GM23338 (cell line): ENCODE data around the gene CDAN1. TPM values are rescaled to one million over a fixed set of nuclear protein-coding genes. Genes with fewer than 3 reads are reported as not detected.

Experiments
- ATAC-seq: fragments of 200-7000 bp; cut with Tn5 transposase; 3 replicates; pipeline ENCODE4 v1.9.1; 2020
- DNase-seq: peaks from one replicate; pipeline ENCODE4 v3.0.0-alpha.2; 2015; ENCODE audit warnings: low spot score
- H2AFZ ChIP-seq: fragments of 200-600 bp; sonication (generic); 2 replicates; pipeline ENCODE4 v1.8.0; 2016; ENCODE audit warnings: antibody characterized with exemption, mild to moderate bottlenecking, moderate library complexity
- H3F3A ChIP-seq: fragments of 200-600 bp; sonication (generic); replicated peaks from 2 replicates; pipeline ENCODE4 v1.8.0; 2017; ENCODE audit warnings: antibody characterized with exemption, mixed run types, low read depth
- H3K27ac ChIP-seq: fragments of 200-600 bp; sonication (generic); 2 replicates; pipeline ENCODE4 v1.6.1; 2016; ENCODE audit warnings: low read depth
- H3K27me3 ChIP-seq: fragments of 200-600 bp; sonication (generic); 2 replicates; pipeline ENCODE4 v1.8.0; 2016; ENCODE audit warnings: mild to moderate bottlenecking, mixed run types, moderate library complexity; ENCODE audit not compliant: insufficient read depth
- H3K36me3 ChIP-seq: fragments of 200-600 bp; sonication (generic); 2 replicates; pipeline ENCODE4 v1.8.0; 2016; ENCODE audit warnings: mild to moderate bottlenecking; ENCODE audit not compliant: insufficient read depth
- H3K4me1 ChIP-seq: fragments of 200-600 bp; sonication (generic); 2 replicates; pipeline ENCODE4 v1.8.0; 2016; ENCODE audit warnings: mild to moderate bottlenecking, moderate library complexity; ENCODE audit not compliant: insufficient read depth
- H3K4me2 ChIP-seq: fragments of 200-600 bp; sonication (generic); 2 replicates; pipeline ENCODE4 v1.7.1; 2017; ENCODE audit warnings: mixed run types
- H3K4me3 ChIP-seq: fragments of 200-600 bp; sonication (generic); 2 replicates; pipeline ENCODE4 v1.6.1; 2016; ENCODE audit warnings: mixed run types
- H3K79me2 ChIP-seq: fragments of 200-600 bp; sonication (generic); replicated peaks from 2 replicates; pipeline ENCODE4 v1.8.0; 2017; ENCODE audit warnings: mild to moderate bottlenecking; ENCODE audit not compliant: insufficient read depth
- H3K9me2 ChIP-seq: fragments of 200-600 bp; sonication (generic); 2 replicates; pipeline ENCODE4 v1.8.0; 2017; ENCODE audit not compliant: insufficient read depth
- H4K20me1 ChIP-seq: fragments of 200-600 bp; sonication (generic); replicated peaks from 2 replicates; pipeline ENCODE4 v1.8.0; 2017; ENCODE audit warnings: mild to moderate bottlenecking; ENCODE audit not compliant: insufficient read depth
- H3K27ac Mint-ChIP-seq: 2 replicates; pipeline ENCODE4 v1.8.0; 2020; ENCODE audit warnings: inconsistent platforms, mild to moderate bottlenecking, moderate library complexity, mixed read lengths
- H3K27me3 Mint-ChIP-seq: 3 replicates; pipeline ENCODE4 v1.8.0; 2022; ENCODE audit warnings: low read depth, mild to moderate bottlenecking, moderate library complexity, mixed read lengths, inconsistent platforms; ENCODE audit not compliant: insufficient read depth, poor library complexity
- H3K36me3 Mint-ChIP-seq: 3 replicates; pipeline ENCODE4 v1.8.0; 2021; ENCODE audit warnings: low read depth, mild to moderate bottlenecking, inconsistent platforms, moderate library complexity, mixed read lengths
- H3K4me1 Mint-ChIP-seq: 3 replicates; pipeline ENCODE4 v1.8.0; 2020; ENCODE audit warnings: mild to moderate bottlenecking, inconsistent platforms, mixed read lengths
- H3K4me3 Mint-ChIP-seq: 3 replicates; pipeline ENCODE4 v1.8.0; 2021; ENCODE audit warnings: moderate library complexity, mild to moderate bottlenecking, inconsistent platforms, mixed read lengths
- H3K9me3 Mint-ChIP-seq: 3 replicates; pipeline ENCODE4 v1.8.0; 2020; ENCODE audit warnings: moderate library complexity, mild to moderate bottlenecking, inconsistent platforms, mixed read lengths
- CREB1 ChIP-seq: fragments of 250-450 bp; sonication (Bioruptor Pico); IDR thresholded peaks from 2 replicates; pipeline ENCODE4 v1.5.0; 2020; ENCODE audit warnings: low read depth, mild to moderate bottlenecking, moderate library complexity
- NANOG ChIP-seq: IDR thresholded peaks from 2 replicates; pipeline ENCODE4 v1.6.1; 2016; ENCODE audit warnings: antibody characterized with exemption, borderline replicate concordance
- POLR2AphosphoS5 ChIP-seq: IDR thresholded peaks from 2 replicates; pipeline ENCODE4 v1.6.1; 2016; ENCODE audit warnings: antibody characterized with exemption, low read depth
- STAT1 ChIP-seq: IDR thresholded peaks from one replicate; pipeline ENCODE4 v1.6.1; 2016; ENCODE audit warnings: antibody characterized with exemption; ENCODE audit not compliant: unreplicated experiment
- ZNF114 ChIP-seq: fragments of 250-450 bp; sonication (Bioruptor Pico); IDR thresholded peaks from 2 replicates; pipeline ENCODE4 v1.5.0; 2020; ENCODE audit warnings: mild to moderate bottlenecking, moderate library complexity
- ZNF331 ChIP-seq: fragments of 250-450 bp; sonication (Bioruptor Pico); IDR thresholded peaks from 2 replicates; pipeline ENCODE4 v1.5.0; 2020; ENCODE audit warnings: low read depth, mild to moderate bottlenecking, moderate library complexity
- polyA plus RNA-seq: library from polyadenylated mRNA; unstranded; fragments of >200 nt; fragmentation: Nextera tagmentation; extraction: Ambion mirVana; gene quantifications from 2 replicates; pipeline ENCODE4 v1.2.1, GENCODE V29; 2016
- total RNA-seq: library from RNA; depleted of rRNA; stranded (reverse); fragments of >200 nt; shearing (Covaris generic); gene quantifications from 2 replicates; pipeline ENCODE4 v1.2.3, GENCODE V29; 2014
- TF ChIP-seq, protein P1 (sequence below): IDR thresholded peaks from one replicate; pipeline ENCODE4 v1.6.1; 2018; ENCODE audit warnings: antibody characterized with exemption; ENCODE audit not compliant: unreplicated experiment
- TF ChIP-seq, protein P2 (sequence below): IDR thresholded peaks from 2 replicates; pipeline ENCODE4 v1.6.1; 2016; ENCODE audit warnings: antibody characterized with exemption
- TF ChIP-seq, protein P3 (sequence below): fragments of 250-450 bp; sonication (Bioruptor Pico); IDR thresholded peaks from 2 replicates; pipeline ENCODE4 v1.5.0; 2020; ENCODE audit warnings: mild to moderate bottlenecking, moderate library complexity

The CDAN1 gene
- total and polyA plus RNA-seq, 2 experiments from 2014 or later, result 6.0 to 14.7 TPM

DNA sequence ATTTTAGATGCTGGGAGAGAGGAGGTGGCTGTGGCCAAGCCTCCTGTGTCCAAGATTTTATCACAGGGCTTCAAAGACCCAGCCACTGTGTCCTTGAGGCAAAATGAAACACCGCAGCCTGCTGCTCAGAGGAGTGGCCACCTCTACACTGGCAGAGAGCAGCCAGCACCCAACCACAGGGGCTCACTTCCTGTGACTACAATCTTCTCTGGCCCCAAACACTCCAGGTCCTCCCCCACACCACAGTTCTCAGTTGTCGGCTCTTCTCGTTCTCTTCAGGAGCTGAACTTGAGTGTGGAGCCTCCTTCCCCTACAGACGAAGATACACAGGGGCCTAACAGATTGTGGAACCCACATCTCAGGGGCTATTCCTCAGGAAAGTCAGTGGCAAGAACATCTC is 45.6 kb downstream of the CDAN1 start:
- H3K4me3 Mint-ChIP-seq, result no peak overlapping the region
- H4K20me1 ChIP-seq, result no peaks in the 10 kb centered on the region
- H3K4me3 ChIP-seq, result no peak overlapping the region
- H3K27ac ChIP-seq, result no peak overlapping the region
- no peak for ATAC-seq
- H3K79me2 ChIP-seq, result no peaks in the 10 kb centered on the region
- H3K4me1 Mint-ChIP-seq, result no peaks in the 10 kb centered on the region
- DNase-seq, result no peak
- H3K27me3 ChIP-seq, result no peaks in the 10 kb centered on the region
- H3K36me3 Mint-ChIP-seq, result peaks cover 4% of the 10 kb centered on the region; the same call in 1 of the 3 replicates
- H3F3A ChIP-seq, result no peaks in the 10 kb centered on the region
- H3K9me3 Mint-ChIP-seq, result no peaks in the 10 kb centered on the region
- TF ChIP-seq STAT1 (no peak), POLR2AphosphoS5 (no peak), ZNF331 (no peak), CREB1 (CRISPR knock-in tag) (no peak), ZNF114 (CRISPR knock-in tag) (no peak), NANOG (no peak)
- TF ChIP-seq, protein P1, sequence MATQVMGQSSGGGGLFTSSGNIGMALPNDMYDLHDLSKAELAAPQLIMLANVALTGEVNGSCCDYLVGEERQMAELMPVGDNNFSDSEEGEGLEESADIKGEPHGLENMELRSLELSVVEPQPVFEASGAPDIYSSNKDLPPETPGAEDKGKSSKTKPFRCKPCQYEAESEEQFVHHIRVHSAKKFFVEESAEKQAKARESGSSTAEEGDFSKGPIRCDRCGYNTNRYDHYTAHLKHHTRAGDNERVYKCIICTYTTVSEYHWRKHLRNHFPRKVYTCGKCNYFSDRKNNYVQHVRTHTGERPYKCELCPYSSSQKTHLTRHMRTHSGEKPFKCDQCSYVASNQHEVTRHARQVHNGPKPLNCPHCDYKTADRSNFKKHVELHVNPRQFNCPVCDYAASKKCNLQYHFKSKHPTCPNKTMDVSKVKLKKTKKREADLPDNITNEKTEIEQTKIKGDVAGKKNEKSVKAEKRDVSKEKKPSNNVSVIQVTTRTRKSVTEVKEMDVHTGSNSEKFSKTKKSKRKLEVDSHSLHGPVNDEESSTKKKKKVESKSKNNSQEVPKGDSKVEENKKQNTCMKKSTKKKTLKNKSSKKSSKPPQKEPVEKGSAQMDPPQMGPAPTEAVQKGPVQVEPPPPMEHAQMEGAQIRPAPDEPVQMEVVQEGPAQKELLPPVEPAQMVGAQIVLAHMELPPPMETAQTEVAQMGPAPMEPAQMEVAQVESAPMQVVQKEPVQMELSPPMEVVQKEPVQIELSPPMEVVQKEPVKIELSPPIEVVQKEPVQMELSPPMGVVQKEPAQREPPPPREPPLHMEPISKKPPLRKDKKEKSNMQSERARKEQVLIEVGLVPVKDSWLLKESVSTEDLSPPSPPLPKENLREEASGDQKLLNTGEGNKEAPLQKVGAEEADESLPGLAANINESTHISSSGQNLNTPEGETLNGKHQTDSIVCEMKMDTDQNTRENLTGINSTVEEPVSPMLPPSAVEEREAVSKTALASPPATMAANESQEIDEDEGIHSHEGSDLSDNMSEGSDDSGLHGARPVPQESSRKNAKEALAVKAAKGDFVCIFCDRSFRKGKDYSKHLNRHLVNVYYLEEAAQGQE, result no peak
- TF ChIP-seq, protein P2, sequence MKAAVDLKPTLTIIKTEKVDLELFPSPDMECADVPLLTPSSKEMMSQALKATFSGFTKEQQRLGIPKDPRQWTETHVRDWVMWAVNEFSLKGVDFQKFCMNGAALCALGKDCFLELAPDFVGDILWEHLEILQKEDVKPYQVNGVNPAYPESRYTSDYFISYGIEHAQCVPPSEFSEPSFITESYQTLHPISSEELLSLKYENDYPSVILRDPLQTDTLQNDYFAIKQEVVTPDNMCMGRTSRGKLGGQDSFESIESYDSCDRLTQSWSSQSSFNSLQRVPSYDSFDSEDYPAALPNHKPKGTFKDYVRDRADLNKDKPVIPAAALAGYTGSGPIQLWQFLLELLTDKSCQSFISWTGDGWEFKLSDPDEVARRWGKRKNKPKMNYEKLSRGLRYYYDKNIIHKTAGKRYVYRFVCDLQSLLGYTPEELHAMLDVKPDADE, result no peak
- no peak overlapping the region for H2AFZ ChIP-seq
- no peaks in the 10 kb centered on the region for H3K9me2 ChIP-seq
- H3K4me1 ChIP-seq, result no peaks in the 10 kb centered on the region
- H3K4me2 ChIP-seq, result no peak overlapping the region
- H3K27ac Mint-ChIP-seq, result no peak overlapping the region
- H3K27me3 Mint-ChIP-seq, result peaks cover 11% of the 10 kb centered on the region
- no peaks in the 10 kb centered on the region for H3K36me3 ChIP-seq

DNA sequence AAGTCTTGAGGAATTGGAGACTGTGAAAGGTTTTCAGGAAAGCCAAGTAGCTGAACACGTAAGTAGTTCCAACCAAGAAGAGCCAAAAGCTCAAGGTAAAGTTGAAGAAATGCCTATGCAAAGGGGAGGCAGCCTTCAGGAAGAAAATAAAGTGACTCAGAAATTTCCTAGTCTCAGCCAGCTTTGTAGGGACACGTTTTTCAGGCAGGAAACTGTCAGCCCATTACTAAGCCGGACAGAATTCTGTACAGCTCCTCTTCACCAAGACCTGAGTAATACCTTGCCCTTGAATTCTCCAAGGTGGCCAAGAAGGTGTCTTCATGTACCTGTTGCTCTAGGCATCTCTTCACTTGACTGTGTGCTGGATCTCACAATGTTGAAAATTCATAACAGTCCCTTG is 48.6 kb downstream of the CDAN1 start:
- H4K20me1 ChIP-seq, result no peaks in the 10 kb centered on the region
- H3K79me2 ChIP-seq, result no peaks in the 10 kb centered on the region
- peaks cover 6% of the 10 kb centered on the region for H3K27me3 Mint-ChIP-seq
- H3K9me3 Mint-ChIP-seq, result no peaks in the 10 kb centered on the region
- no peak overlapping the region for H3K27ac ChIP-seq
- H3K4me3 ChIP-seq, result no peak overlapping the region
- H3K27ac Mint-ChIP-seq, result no peak overlapping the region
- H3K9me2 ChIP-seq, result no peaks in the 10 kb centered on the region
- H3F3A ChIP-seq, result no peaks in the 10 kb centered on the region
- no peaks in the 10 kb centered on the region for H3K4me1 ChIP-seq
- ATAC-seq (no peak), DNase-seq (no peak)
- H3K36me3 ChIP-seq, result no peaks in the 10 kb centered on the region
- no peaks in the 10 kb centered on the region for H3K27me3 ChIP-seq
- H3K4me1 Mint-ChIP-seq, result no peaks in the 10 kb centered on the region
- H2AFZ ChIP-seq, result no peak overlapping the region
- H3K4me2 ChIP-seq, result no peak overlapping the region
- H3K4me3 Mint-ChIP-seq, result no peak overlapping the region
- H3K36me3 Mint-ChIP-seq, result peaks cover 4% of the 10 kb centered on the region; the same call in 1 of the 3 replicates
- no peak for TF ChIP-seq STAT1
- TF ChIP-seq, protein P3, sequence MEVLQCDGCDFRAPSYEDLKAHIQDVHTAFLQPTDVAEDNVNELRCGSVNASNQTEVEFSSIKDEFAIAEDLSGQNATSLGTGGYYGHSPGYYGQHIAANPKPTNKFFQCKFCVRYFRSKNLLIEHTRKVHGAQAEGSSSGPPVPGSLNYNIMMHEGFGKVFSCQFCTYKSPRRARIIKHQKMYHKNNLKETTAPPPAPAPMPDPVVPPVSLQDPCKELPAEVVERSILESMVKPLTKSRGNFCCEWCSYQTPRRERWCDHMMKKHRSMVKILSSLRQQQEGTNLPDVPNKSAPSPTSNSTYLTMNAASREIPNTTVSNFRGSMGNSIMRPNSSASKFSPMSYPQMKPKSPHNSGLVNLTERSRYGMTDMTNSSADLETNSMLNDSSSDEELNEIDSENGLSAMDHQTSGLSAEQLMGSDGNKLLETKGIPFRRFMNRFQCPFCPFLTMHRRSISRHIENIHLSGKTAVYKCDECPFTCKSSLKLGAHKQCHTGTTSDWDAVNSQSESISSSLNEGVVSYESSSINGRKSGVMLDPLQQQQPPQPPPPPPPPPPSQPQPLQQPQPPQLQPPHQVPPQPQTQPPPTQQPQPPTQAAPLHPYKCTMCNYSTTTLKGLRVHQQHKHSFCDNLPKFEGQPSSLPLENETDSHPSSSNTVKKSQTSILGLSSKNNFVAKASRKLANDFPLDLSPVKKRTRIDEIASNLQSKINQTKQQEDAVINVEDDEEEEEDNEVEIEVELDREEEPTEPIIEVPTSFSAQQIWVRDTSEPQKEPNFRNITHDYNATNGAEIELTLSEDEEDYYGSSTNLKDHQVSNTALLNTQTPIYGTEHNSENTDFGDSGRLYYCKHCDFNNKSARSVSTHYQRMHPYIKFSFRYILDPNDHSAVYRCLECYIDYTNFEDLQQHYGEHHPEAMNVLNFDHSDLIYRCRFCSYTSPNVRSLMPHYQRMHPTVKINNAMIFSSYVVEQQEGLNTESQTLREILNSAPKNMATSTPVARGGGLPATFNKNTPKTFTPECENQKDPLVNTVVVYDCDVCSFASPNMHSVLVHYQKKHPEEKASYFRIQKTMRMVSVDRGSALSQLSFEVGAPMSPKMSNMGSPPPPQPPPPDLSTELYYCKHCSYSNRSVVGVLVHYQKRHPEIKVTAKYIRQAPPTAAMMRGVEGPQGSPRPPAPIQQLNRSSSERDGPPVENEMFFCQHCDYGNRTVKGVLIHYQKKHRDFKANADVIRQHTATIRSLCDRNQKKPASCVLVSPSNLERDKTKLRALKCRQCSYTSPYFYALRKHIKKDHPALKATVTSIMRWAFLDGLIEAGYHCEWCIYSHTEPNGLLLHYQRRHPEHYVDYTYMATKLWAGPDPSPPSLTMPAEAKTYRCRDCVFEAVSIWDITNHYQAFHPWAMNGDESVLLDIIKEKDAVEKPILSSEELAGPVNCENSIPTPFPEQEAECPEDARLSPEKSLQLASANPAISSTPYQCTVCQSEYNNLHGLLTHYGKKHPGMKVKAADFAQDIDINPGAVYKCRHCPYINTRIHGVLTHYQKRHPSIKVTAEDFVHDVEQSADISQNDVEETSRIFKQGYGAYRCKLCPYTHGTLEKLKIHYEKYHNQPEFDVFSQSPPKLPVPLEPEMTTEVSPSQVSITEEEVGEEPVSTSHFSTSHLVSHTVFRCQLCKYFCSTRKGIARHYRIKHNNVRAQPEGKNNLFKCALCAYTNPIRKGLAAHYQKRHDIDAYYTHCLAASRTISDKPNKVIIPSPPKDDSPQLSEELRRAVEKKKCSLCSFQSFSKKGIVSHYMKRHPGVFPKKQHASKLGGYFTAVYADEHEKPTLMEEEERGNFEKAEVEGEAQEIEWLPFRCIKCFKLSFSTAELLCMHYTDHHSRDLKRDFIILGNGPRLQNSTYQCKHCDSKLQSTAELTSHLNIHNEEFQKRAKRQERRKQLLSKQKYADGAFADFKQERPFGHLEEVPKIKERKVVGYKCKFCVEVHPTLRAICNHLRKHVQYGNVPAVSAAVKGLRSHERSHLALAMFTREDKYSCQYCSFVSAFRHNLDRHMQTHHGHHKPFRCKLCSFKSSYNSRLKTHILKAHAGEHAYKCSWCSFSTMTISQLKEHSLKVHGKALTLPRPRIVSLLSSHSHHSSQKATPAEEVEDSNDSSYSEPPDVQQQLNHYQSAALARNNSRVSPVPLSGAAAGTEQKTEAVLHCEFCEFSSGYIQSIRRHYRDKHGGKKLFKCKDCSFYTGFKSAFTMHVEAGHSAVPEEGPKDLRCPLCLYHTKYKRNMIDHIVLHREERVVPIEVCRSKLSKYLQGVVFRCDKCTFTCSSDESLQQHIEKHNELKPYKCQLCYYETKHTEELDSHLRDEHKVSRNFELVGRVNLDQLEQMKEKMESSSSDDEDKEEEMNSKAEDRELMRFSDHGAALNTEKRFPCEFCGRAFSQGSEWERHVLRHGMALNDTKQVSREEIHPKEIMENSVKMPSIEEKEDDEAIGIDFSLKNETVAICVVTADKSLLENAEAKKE (CRISPR knock-in tag), result no peak
- TF ChIP-seq ZNF114 (CRISPR knock-in tag), result no peak
- TF ChIP-seq ZNF331, result no peak
